Osteocyte (in vitro differentiated cells): ENCODE results near the gene ATOH8. TPM values are rescaled to one million over a fixed set of nuclear protein-coding genes. Genes with fewer than 3 reads are reported as not detected.

Source experiments
- DNase-seq: peaks from one replicate; pipeline ENCODE4 v3.0.0; 2021; ENCODE audit warnings: mixed read lengths; ENCODE audit not compliant: unreplicated experiment; ENCODE audit errors: extremely low spot score
- H3K27ac Mint-ChIP-seq: one replicate; pipeline ENCODE4 v1.8.0; 2021; ENCODE audit warnings: mild to moderate bottlenecking, mixed read lengths; ENCODE audit not compliant: unreplicated experiment
- H3K27me3 Mint-ChIP-seq: one replicate; pipeline ENCODE4 v1.8.0; 2021; ENCODE audit warnings: mixed read lengths; ENCODE audit not compliant: unreplicated experiment
- H3K36me3 Mint-ChIP-seq: one replicate; pipeline ENCODE4 v1.8.0; 2021; ENCODE audit warnings: mixed read lengths; ENCODE audit not compliant: unreplicated experiment
- H3K4me1 Mint-ChIP-seq: one replicate; pipeline ENCODE4 v1.8.0; 2021; ENCODE audit warnings: mixed read lengths; ENCODE audit not compliant: unreplicated experiment
- H3K4me3 Mint-ChIP-seq: one replicate; pipeline ENCODE4 v1.8.0; 2021; ENCODE audit warnings: mild to moderate bottlenecking, moderate library complexity, mixed read lengths; ENCODE audit not compliant: unreplicated experiment
- H3K9me3 Mint-ChIP-seq: one replicate; pipeline ENCODE4 v1.8.0; 2021; ENCODE audit warnings: mixed read lengths; ENCODE audit not compliant: unreplicated experiment
- total RNA-seq: library from RNA; stranded (reverse); gene quantifications from 2 replicates; pipeline ENCODE4 v1.2.1, GENCODE V29; 2021
- TF ChIP-seq, protein P1 (sequence below): fragments of 200-600 bp; sonication (generic); IDR thresholded peaks from 2 replicates; pipeline ENCODE4 v1.5.0; 2021; ENCODE audit warnings: antibody characterized with exemption, mild to moderate bottlenecking, moderate library complexity

The ATOH8 gene
- total RNA-seq, 1 donor from 2014 or later, result 5.9 TPM

DNA sequence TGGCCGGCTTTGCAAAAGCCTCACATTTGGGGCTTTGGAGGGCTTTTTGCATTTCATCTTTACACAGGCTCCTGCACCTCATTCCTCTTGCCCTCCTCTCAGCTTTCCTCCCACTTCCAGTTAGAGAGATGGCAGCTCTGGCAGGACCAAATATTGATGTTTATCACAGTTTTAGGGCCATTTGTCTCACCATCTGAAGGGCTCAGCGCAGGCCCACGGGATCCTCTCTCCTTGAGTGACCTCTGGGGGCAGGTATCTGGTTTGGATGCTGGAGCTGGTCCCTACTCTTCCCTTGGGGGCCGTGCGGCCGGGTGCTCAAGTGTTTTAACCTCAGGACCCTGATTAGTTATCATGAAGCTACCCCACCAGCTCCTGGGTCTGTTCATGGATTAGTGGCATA, 19.9 kb downstream of the ATOH8 start:
- DNase-seq, result no peak
- Mint-ChIP-seq H3K9me3 (no peaks in the 10 kb centered on the region), H3K4me1 (peaks cover 56% of the 10 kb centered on the region), H3K36me3 (no peaks in the 10 kb centered on the region), H3K4me3 (peak overlapping the region; percentile 17), H3K27ac (peak overlapping the region; percentile 86), H3K27me3 (no peaks in the 10 kb centered on the region)
- TF ChIP-seq, protein P1, sequence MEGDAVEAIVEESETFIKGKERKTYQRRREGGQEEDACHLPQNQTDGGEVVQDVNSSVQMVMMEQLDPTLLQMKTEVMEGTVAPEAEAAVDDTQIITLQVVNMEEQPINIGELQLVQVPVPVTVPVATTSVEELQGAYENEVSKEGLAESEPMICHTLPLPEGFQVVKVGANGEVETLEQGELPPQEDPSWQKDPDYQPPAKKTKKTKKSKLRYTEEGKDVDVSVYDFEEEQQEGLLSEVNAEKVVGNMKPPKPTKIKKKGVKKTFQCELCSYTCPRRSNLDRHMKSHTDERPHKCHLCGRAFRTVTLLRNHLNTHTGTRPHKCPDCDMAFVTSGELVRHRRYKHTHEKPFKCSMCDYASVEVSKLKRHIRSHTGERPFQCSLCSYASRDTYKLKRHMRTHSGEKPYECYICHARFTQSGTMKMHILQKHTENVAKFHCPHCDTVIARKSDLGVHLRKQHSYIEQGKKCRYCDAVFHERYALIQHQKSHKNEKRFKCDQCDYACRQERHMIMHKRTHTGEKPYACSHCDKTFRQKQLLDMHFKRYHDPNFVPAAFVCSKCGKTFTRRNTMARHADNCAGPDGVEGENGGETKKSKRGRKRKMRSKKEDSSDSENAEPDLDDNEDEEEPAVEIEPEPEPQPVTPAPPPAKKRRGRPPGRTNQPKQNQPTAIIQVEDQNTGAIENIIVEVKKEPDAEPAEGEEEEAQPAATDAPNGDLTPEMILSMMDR, result no peak

DNA sequence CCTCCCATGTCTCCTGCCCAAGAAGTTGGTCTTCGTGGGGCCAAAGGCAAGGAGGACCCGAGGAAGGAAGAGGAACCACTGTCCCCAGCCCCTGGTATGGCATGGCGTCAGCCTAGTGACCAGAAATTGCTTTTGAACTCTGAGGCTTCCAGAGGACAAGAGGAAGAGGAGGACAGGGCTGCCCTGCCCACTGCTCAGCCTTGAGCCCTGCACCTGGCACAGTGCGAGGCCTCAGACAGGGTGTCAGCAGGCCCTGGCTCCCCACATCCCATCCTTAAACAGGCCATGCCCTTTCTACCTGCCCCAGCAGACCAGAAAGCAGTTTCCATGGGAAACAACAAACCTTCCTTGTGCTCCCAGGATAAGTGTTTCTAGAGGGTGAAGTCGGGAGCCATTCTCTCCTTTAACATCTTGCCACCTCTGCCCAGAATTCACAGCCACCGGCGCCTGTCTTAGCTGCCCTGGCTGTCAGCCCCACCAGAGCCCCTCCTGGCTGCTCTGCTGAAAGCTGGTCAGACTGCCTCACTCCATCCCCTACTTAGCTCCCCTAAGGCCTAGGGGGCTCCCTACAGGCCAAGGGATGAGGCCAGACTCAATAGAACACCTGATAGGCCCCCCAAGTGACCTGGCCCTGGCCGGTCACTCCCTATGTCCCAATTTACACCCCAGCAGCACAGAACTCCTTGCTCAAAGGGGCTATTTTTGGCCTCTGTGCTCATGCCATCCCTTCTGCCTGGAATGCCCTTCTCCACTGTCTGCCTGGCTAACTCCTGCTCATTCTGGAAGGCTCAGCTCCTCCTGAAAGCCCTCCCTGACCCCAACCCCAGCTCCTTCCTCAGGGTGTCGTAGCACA, 20.6 kb downstream of the ATOH8 start:
- peaks cover 51% of the 10 kb centered on the region for H3K4me1 Mint-ChIP-seq
- no peak for DNase-seq
- H3K27ac Mint-ChIP-seq, result no peak overlapping the region
- no peaks in the 10 kb centered on the region for H3K9me3 Mint-ChIP-seq
- no peak overlapping the region for H3K4me3 Mint-ChIP-seq
- H3K27me3 Mint-ChIP-seq, result no peaks in the 10 kb centered on the region
- H3K36me3 Mint-ChIP-seq, result peaks cover 3% of the 10 kb centered on the region
- TF ChIP-seq, protein P1, result no peak

DNA sequence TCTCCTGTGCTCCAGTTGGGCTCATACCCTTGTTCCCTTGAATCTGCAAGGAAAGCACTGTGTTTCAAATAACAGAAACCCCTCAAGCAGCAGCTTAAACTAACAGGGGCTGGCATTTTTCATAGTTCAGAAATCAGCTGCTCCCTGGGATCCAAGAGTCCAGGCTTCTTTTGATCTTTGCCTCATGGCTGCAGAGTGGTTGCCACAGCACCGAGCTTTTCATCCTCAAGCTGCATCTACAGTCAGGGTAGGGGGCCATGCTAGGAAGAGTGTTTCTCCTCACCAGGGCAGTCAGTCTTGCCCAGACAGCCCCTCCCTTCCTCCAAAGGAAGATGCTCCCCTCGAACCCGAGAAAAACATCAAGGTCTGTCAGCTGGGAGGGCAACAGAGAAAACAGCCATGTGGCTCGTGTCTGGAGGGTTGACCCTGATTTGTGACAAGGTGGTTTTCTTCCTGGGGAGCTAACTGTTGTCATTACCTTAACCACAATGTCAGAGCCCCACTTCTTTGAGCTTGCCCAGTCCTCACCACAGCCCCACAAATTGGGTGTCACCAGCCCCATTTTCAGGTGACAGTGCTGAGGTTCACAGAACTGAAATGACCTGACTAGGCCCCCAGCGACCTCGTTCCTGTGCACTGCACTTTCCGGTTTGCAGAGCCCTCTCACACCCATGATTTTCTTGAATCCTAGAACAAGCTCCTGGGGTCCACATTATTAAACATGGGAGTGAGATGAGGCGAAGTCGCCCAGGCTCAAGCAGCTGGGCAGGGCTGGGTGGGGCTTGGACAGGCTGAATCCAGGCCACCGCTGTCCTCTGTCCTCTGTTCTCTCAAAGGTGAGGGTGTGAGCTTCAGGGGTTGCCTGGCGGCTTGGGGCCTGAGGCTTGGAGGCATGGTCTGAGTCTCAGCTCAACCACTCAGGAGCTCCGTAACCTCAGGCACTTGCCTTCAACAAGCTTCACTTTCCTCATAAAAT, 21.9 kb downstream of the ATOH8 start:
- Mint-ChIP-seq H3K27me3 (peaks cover 2% of the 10 kb centered on the region), H3K36me3 (peaks cover 4% of the 10 kb centered on the region), H3K4me3 (no peak overlapping the region), H3K9me3 (no peaks in the 10 kb centered on the region), H3K4me1 (peaks cover 39% of the 10 kb centered on the region), H3K27ac (no peak overlapping the region)
- DNase-seq, result no peak
- TF ChIP-seq, protein P1, result no peak

DNA sequence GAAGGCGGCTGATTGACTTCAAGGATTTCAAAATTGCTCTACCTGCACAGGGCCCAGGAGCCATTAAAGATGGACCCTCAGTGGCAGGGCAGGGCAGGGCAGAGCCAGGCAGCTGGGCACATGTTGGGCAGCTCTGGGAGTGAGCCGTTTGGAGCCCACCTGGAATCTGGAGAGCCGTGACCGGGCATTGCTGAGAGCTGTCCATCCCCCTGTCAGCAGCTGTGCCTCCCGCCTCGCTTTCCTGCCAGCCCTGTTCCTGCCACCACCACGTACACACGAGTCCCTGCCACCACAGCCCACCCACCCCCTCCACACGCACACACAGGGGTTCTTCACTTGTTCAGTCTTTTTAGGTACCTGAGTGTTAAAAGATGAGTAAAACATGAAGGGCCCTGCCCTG, 22.9 kb downstream of the ATOH8 start:
- H3K27ac Mint-ChIP-seq, result no peak overlapping the region
- peaks cover 29% of the 10 kb centered on the region for H3K4me1 Mint-ChIP-seq
- no peaks in the 10 kb centered on the region for H3K9me3 Mint-ChIP-seq
- peaks cover 6% of the 10 kb centered on the region for H3K27me3 Mint-ChIP-seq
- TF ChIP-seq, protein P1, result no peak
- DNase-seq, result no peak
- no peak overlapping the region for H3K4me3 Mint-ChIP-seq
- H3K36me3 Mint-ChIP-seq, result peaks cover 8% of the 10 kb centered on the region

DNA sequence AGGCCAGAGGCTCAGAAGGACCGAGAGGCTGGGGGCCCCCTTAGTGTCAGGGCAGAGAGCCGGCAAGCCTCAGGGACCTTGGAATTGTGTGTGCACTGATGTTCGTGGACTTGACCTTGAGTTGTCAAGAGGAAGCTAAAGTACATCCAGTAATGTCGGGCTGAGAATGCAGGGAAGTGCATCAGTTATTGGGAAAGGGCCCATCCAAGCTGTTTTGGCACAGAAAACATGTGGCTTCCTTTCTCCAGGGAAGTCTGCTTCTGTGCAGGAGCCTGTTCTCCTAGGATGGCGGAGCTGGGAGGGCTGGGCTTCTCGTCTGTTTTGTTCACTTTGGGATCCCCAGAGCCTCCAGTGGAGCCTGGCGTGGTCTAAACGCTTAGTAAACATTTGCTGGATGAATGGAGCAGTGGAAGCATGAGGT, 23.7 kb downstream of the ATOH8 start:
- Mint-ChIP-seq H3K4me1 (peaks cover 26% of the 10 kb centered on the region), H3K9me3 (no peaks in the 10 kb centered on the region), H3K27me3 (peaks cover 6% of the 10 kb centered on the region), H3K4me3 (no peak overlapping the region), H3K36me3 (peaks cover 8% of the 10 kb centered on the region), H3K27ac (no peak overlapping the region)
- DNase-seq, result no peak
- TF ChIP-seq, protein P1, result no peak
